NT2/D1 (cell line): Measurements from ENCODE around the gene RSPO1.

Source experiments
- SUZ12 ChIP-seq: IDR thresholded peaks from 2 replicates; pipeline ENCODE4 v1.6.1; 2011; ENCODE audit not compliant: insufficient read length, insufficient read depth; ENCODE audit errors: extremely low read depth
- YY1 ChIP-seq: IDR thresholded peaks from 2 replicates; pipeline ENCODE4 v1.6.1; 2011; ENCODE audit not compliant: insufficient read length, insufficient read depth
- ZNF274 ChIP-seq: IDR thresholded peaks from 2 replicates; pipeline ENCODE4 v1.6.1; 2011; ENCODE audit warnings: mild to moderate bottlenecking, low read depth, low read length

DNA sequence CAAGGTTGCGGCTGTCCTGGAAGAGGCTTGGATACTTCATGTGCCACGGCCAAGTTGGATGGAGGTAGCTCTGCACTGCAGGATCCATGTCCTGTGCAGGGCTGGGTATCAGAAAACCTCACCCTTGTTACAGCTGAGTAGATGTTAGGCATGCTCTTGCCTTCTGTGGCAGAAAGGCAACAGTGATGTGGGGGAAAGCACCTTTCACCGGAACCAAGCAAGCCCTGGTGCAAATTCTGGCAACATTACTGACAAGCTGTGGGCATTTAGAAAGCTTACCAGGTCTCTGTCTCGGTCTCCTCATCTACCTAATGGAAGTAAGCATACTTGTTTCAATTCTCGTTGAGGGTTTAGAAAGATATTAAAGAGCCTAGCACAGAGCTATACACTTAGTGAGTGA, 43.1 kb upstream of the RSPO1 start:
- TF ChIP-seq YY1 (no peak), SUZ12 (no peak), ZNF274 (no peak)
